Erythroblast (primary cell): ENCODE results near the gene CA4.

Source experiments
- GATA1 ChIP-seq: IDR thresholded peaks from 2 replicates; pipeline ENCODE4 v1.6.1; 2011; ENCODE audit warnings: low read depth, mild to moderate bottlenecking, control low read depth, low read length, moderate library complexity
- POLR2A ChIP-seq: IDR thresholded peaks from 2 replicates; pipeline ENCODE4 v1.6.1; 2011; ENCODE audit warnings: mild to moderate bottlenecking, low read length

GRCh38 chr17:60161598-60162330 is 12.0 kb downstream of the CA4 start:
- no peak for TF ChIP-seq POLR2A
- no peak for TF ChIP-seq GATA1
